Suprapubic skin (tissue), 4 donors: ENCODE results near the gene HTR1D. TPM values are rescaled to one million over a fixed set of nuclear protein-coding genes. Genes with fewer than 3 reads are reported as not detected.

Experiments used
- DNase-seq, 2 donors: peaks; one replicate each; pipeline ENCODE4 v3.0.0-alpha.2; 2019; ENCODE audit warnings: low spot score in 2 of 2
- H3K27ac ChIP-seq: fragments of 200-600 bp; sonication (generic); one replicate; pipeline ENCODE4 v1.5.1; 2019
- H3K27me3 ChIP-seq: fragments of 200-600 bp; sonication (generic); one replicate; pipeline ENCODE4 v1.5.1; 2019
- H3K36me3 ChIP-seq: fragments of 200-600 bp; sonication (generic); one replicate; pipeline ENCODE4 v1.5.1; 2019
- H3K4me1 ChIP-seq: fragments of 200-600 bp; sonication (generic); one replicate; pipeline ENCODE4 v1.5.1; 2019
- H3K4me3 ChIP-seq: fragments of 200-600 bp; sonication (generic); one replicate; pipeline ENCODE4 v1.5.1; 2019; ENCODE audit warnings: mild to moderate bottlenecking
- H3K9me3 ChIP-seq: fragments of 200-600 bp; sonication (generic); one replicate; pipeline ENCODE4 v1.5.1; 2019
- CTCF ChIP-seq, 2 donors: fragments of 200-600 bp in 1 of 2; fragments of 450-650 bp in 1 of 2; sonication (generic) in 1 of 2; IDR thresholded peaks; one replicate each; pipeline ENCODE4 v1.5.1; 2016 to 2019; ENCODE audit warnings: antibody characterized with exemption in 2 of 2, mild to moderate bottlenecking in 1 of 2, moderate library complexity in 1 of 2
- EP300 ChIP-seq: sonication (generic); formaldehyde crosslinking; IDR thresholded peaks from one replicate; pipeline ENCODE4 v1.6.1; 2017; ENCODE audit warnings: antibody characterized with exemption
- POLR2A ChIP-seq, 2 donors: fragments of 450-650 bp; IDR thresholded peaks; one replicate each; pipeline ENCODE4 v1.6.1; 2017; ENCODE audit warnings: antibody characterized with exemption in 2 of 2, mild to moderate bottlenecking in 2 of 2, moderate library complexity in 2 of 2
- POLR2AphosphoS5 ChIP-seq, 3 donors: sonication (generic); formaldehyde crosslinking; IDR thresholded peaks; one replicate each; pipeline ENCODE4 v1.6.1; 2017; ENCODE audit warnings: antibody characterized with exemption in 3 of 3
- WGBS: methylation state at CpG from one replicate; pipeline ENCODE4 v1.1.5; 2018; 5-methylcytosine and 5-hydroxymethylcytosine counted together
- total RNA-seq, 4 donors: library from RNA; depleted of rRNA; stranded (reverse); fragments of >200 nt; gene quantifications; one replicate each; pipeline ENCODE4 v1.1.0, GENCODE V29; 2016

Gene HTR1D
- total RNA-seq, 4 donors from 2014 or later = not detected

DNA sequence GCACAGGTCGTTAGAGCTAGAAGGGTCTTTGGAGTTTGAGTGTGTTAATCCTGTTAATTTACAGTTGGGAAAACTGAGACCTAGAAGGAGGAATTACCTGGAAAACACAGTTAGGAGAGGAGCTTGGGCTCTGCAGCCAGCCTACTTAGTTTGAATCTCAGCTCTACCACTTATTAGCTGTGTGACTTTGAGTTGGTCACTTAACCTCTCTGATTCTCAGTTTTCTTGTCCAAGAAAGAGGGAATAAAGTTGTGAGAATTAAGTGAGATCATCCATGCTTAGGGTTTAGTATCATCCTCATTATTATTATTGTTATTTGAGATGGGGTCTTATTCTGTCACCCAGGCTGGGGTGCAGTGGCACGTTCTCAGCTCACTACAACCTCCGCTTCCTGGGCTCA is 5.4 kb upstream of the HTR1D start:
- DNase-seq = no peak
- Histone ChIP-seq H3K4me1 (peaks cover 9% of the 10 kb centered on the region), H3K27ac (no peak overlapping the region), H3K9me3 (no peaks in the 10 kb centered on the region), H3K36me3 (no peaks in the 10 kb centered on the region), H3K4me3 (no peak overlapping the region), H3K27me3 (peaks cover 47% of the 10 kb centered on the region)
- no peak for TF ChIP-seq EP300
- TF ChIP-seq POLR2A (IDR thresholded peaks at IDR 0.05) = no peak
- 91% methylated on average over 3 of the region's 3 CpGs for WGBS

GRCh38 chr1:23222331-23222730 is 5.0 kb upstream of the HTR1D start:
- H3K27me3 ChIP-seq = peaks cover 51% of the 10 kb centered on the region
- H3K4me1 ChIP-seq = peaks cover 13% of the 10 kb centered on the region
- WGBS = 85% methylated on average over 2 of the region's 2 CpGs
- H3K36me3 ChIP-seq = no peaks in the 10 kb centered on the region
- H3K9me3 ChIP-seq = no peaks in the 10 kb centered on the region
- no peak overlapping the region for H3K27ac ChIP-seq
- no peak for DNase-seq
- no peak overlapping the region for H3K4me3 ChIP-seq
- TF ChIP-seq CTCF (IDR thresholded peaks at IDR 0.05) (no peak), EP300 (no peak)

DNA sequence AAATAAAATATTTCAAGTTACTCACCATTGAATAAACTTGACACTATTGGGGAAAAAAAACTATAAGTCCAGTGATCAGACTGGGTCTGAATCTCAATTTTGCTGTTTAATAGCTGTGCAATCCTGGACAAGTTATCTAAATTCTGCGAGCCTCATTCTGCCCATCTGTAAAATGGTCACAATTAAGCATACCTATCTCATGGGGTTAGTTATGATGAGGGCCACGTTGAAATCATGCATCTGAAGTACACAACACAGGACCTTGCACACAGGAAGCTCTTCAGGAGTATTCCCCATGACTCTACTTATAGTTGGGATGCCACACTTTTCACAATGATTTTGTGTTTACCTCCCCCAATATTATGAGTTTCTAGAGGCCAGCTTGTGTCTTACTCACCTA is 3.8 kb upstream of the HTR1D start:
- no peak overlapping the region for H3K4me3 ChIP-seq
- H3K9me3 ChIP-seq = no peaks in the 10 kb centered on the region
- whole genome bisulfite sequencing = 81% methylated on average over 2 of the region's 2 CpGs
- H3K27ac ChIP-seq = no peak overlapping the region
- TF ChIP-seq CTCF (IDR thresholded peaks at IDR 0.05) (no peak), POLR2AphosphoS5 (IDR thresholded peaks at IDR 0.05) (no peak), EP300 (no peak), POLR2A (IDR thresholded peaks at IDR 0.05) (no peak)
- H3K36me3 ChIP-seq = no peaks in the 10 kb centered on the region
- H3K27me3 ChIP-seq = peaks cover 63% of the 10 kb centered on the region
- no peak for DNase-seq
- peaks cover 22% of the 10 kb centered on the region for H3K4me1 ChIP-seq

GRCh38 chr1:23216771-23217420 is 406 bp downstream of the HTR1D start:
- Histone ChIP-seq H3K9me3 (no peaks in the 10 kb centered on the region), H3K27me3 (peaks cover 66% of the 10 kb centered on the region), H3K4me1 (peaks cover 14% of the 10 kb centered on the region), H3K36me3 (no peaks in the 10 kb centered on the region), H3K27ac (no peak overlapping the region), H3K4me3 (peak overlapping the region; percentile 44)
- no peak for DNase-seq
- peak; percentile 24 to 36 for TF ChIP-seq CTCF (IDR thresholded peaks at IDR 0.05)
- TF ChIP-seq POLR2A (IDR thresholded peaks at IDR 0.05) = no peak
- 0% methylated on average over 28 of the region's 78 CpGs for WGBS

- H3K27ac ChIP-seq = no peak overlapping the region
- DNase-seq = no peak
- 93% methylated on average over 2 of the region's 3 CpGs for WGBS
- peaks cover 70% of the 10 kb centered on the region for H3K27me3 ChIP-seq
- TF ChIP-seq CTCF (IDR thresholded peaks at IDR 0.05) (no peak), EP300 (no peak), POLR2A (IDR thresholded peaks at IDR 0.05) (no peak), POLR2AphosphoS5 (IDR thresholded peaks at IDR 0.05) (no peak)
- no peaks in the 10 kb centered on the region for H3K9me3 ChIP-seq
- peaks cover 14% of the 10 kb centered on the region for H3K4me1 ChIP-seq
- H3K36me3 ChIP-seq = no peaks in the 10 kb centered on the region
- H3K4me3 ChIP-seq = no peak overlapping the region
These were observed 1.4 kb downstream of the HTR1D start for GRCh38 chr1:23215751-23216449.
